H9 (cell line): ENCODE measurements around the gene APOA1. TPM values are rescaled to one million over a fixed set of nuclear protein-coding genes. Genes with fewer than 3 reads are reported as not detected.

ENCODE experiments used
- DNase-seq: peaks from one replicate; pipeline ENCODE4 v3.0.0-alpha.2; 2017
- H2AFZ ChIP-seq: one replicate; pipeline ENCODE4 v1.6.1; 2013; ENCODE audit warnings: mild to moderate bottlenecking, low read length, control low read depth, moderate library complexity
- H2AK5ac ChIP-seq: 2 replicates; pipeline ENCODE4 v1.6.1; 2013; ENCODE audit warnings: low read length, control low read depth, mixed read lengths; ENCODE audit not compliant: insufficient read length
- H2BK120ac ChIP-seq: one replicate; pipeline ENCODE4 v1.6.1; 2013; ENCODE audit warnings: low read depth, mild to moderate bottlenecking, low read length, control low read depth, inconsistent platforms; ENCODE audit not compliant: poor library complexity, severe bottlenecking
- H2BK12ac ChIP-seq: 2 replicates; pipeline ENCODE4 v1.6.1; 2013; ENCODE audit warnings: low read length, control low read depth, mixed read lengths, low read depth; ENCODE audit not compliant: insufficient read length
- H2BK15ac ChIP-seq: 2 replicates; pipeline ENCODE4 v1.6.1; 2013; ENCODE audit warnings: low read depth, low read length, control low read depth
- H2BK20ac ChIP-seq: one replicate; pipeline ENCODE4 v1.6.1; 2013; ENCODE audit warnings: low read depth, mild to moderate bottlenecking, low read length, control low read depth, inconsistent platforms; ENCODE audit not compliant: poor library complexity, severe bottlenecking
- H2BK5ac ChIP-seq: 2 replicates; pipeline ENCODE4 v1.6.1; 2013; ENCODE audit warnings: low read length, control low read depth, mixed read lengths; ENCODE audit not compliant: insufficient read length
- H3K14ac ChIP-seq: 2 replicates; pipeline ENCODE4 v1.6.1; 2013; ENCODE audit warnings: low read length, control low read depth; ENCODE audit not compliant: insufficient read depth
- H3K18ac ChIP-seq: 2 replicates; pipeline ENCODE4 v1.6.1; 2013; ENCODE audit warnings: low read depth, mild to moderate bottlenecking, mixed read lengths, low read length, control low read depth; ENCODE audit not compliant: insufficient read length
- H3K23ac ChIP-seq: 2 replicates; pipeline ENCODE4 v1.6.1; 2013; ENCODE audit warnings: low read length, control low read depth, mixed read lengths, low read depth; ENCODE audit not compliant: insufficient read length
- H3K23me2 ChIP-seq: 2 replicates; pipeline ENCODE4 v1.6.1; 2013; ENCODE audit warnings: low read depth, mild to moderate bottlenecking, mixed read lengths, low read length, control low read depth; ENCODE audit not compliant: insufficient read length, poor library complexity, severe bottlenecking
- H3K27ac ChIP-seq: 2 replicates; pipeline ENCODE4 v1.5.1; 2013; ENCODE audit warnings: low read length, control low read depth, mixed read lengths, low read depth; ENCODE audit not compliant: insufficient read length
- H3K27me3 ChIP-seq: 2 replicates; pipeline ENCODE4 v1.6.1; 2013; ENCODE audit warnings: low read length, control low read depth, inconsistent platforms; ENCODE audit not compliant: insufficient read depth
- H3K4ac ChIP-seq: 2 replicates; pipeline ENCODE4 v1.6.1; 2013; ENCODE audit warnings: low read depth, mild to moderate bottlenecking, control low read depth, inconsistent platforms, low read length, moderate library complexity
- H3K4me1 ChIP-seq: 2 replicates; pipeline ENCODE4 v1.6.1; 2013; ENCODE audit warnings: low read length, control low read depth, inconsistent platforms; ENCODE audit not compliant: insufficient read depth
- H3K4me2 ChIP-seq: 2 replicates; pipeline ENCODE4 v1.6.1; 2013; ENCODE audit warnings: low read length, control low read depth, mixed read lengths; ENCODE audit not compliant: insufficient read length, insufficient read depth
- H3K56ac ChIP-seq: 2 replicates; pipeline ENCODE4 v1.6.1; 2013; ENCODE audit warnings: low read depth, mild to moderate bottlenecking, mixed read lengths, low read length, control low read depth; ENCODE audit not compliant: insufficient read length
- H3K79me1 ChIP-seq: 2 replicates; pipeline ENCODE4 v1.6.1; 2013; ENCODE audit warnings: low read depth, mild to moderate bottlenecking, moderate library complexity, low read length, control low read depth, inconsistent platforms; ENCODE audit not compliant: insufficient read depth, poor library complexity, severe bottlenecking
- H3K79me2 ChIP-seq: 2 replicates; pipeline ENCODE4 v1.6.1; 2013; ENCODE audit warnings: low read length, control low read depth, inconsistent platforms; ENCODE audit not compliant: insufficient read depth
- H3K9ac ChIP-seq: 2 replicates; pipeline ENCODE4 v1.6.1; 2013; ENCODE audit warnings: low read length, control low read depth, mixed read lengths; ENCODE audit not compliant: insufficient read length; ENCODE audit errors: extremely low read depth
- H3K9me3 ChIP-seq: one replicate; pipeline ENCODE4 v1.6.1; 2013; ENCODE audit warnings: low read depth, low read length, inconsistent platforms; ENCODE audit not compliant: control insufficient read depth
- H3T11ph ChIP-seq: one replicate; pipeline ENCODE4 v1.6.1; 2013; ENCODE audit warnings: mild to moderate bottlenecking, low read length, control low read depth, inconsistent platforms
- H4K20me1 ChIP-seq: one replicate; pipeline ENCODE4 v1.6.1; 2013; ENCODE audit not compliant: control insufficient read depth, insufficient read length, insufficient read depth
- H4K5ac ChIP-seq: 2 replicates; pipeline ENCODE4 v1.6.1; 2013; ENCODE audit warnings: low read depth, mild to moderate bottlenecking, mixed read lengths, low read length, control low read depth; ENCODE audit not compliant: insufficient read length
- H4K8ac ChIP-seq: replicated peaks from 2 replicates; pipeline ENCODE4 v1.6.1; 2013; ENCODE audit warnings: low read length, control low read depth, mixed read lengths, low read depth; ENCODE audit not compliant: insufficient read length
- H4K91ac ChIP-seq: 2 replicates; pipeline ENCODE4 v1.6.1; 2013; ENCODE audit warnings: low read depth, mild to moderate bottlenecking, moderate library complexity, mixed read lengths, low read length, control low read depth; ENCODE audit not compliant: insufficient read length
- H3K27ac Mint-ChIP-seq, 3 experiments: 2 replicates in 2 of 3; 3 replicates in 1 of 3; pipeline ENCODE4 v1.8.0; 2020 to 2021; ENCODE audit warnings: mixed read lengths in 3 of 3, mild to moderate bottlenecking in 1 of 3, moderate library complexity in 1 of 3
- H3K27me3 Mint-ChIP-seq: 2 replicates; pipeline ENCODE4 v1.8.0; 2021; ENCODE audit warnings: low read depth, mild to moderate bottlenecking, moderate library complexity, mixed read lengths
- H3K36me3 Mint-ChIP-seq, 3 experiments: 2 replicates in 2 of 3; 3 replicates in 1 of 3; pipeline ENCODE4 v1.8.0; 2020 to 2021; ENCODE audit warnings: low read depth in 3 of 3, mixed read lengths in 3 of 3; ENCODE audit not compliant: insufficient read depth in 1 of 3
- H3K4me1 Mint-ChIP-seq, 2 experiments: 2 replicates each; pipeline ENCODE4 v1.8.0; 2020; ENCODE audit warnings: mixed read lengths in 2 of 2
- H3K4me3 Mint-ChIP-seq, 2 experiments: 2 replicates in 1 of 2; 3 replicates in 1 of 2; pipeline ENCODE4 v1.8.0; 2020 to 2021; ENCODE audit warnings: mild to moderate bottlenecking in 2 of 2, mixed read lengths in 2 of 2, moderate library complexity in 1 of 2
- H3K9me3 Mint-ChIP-seq, 2 experiments: 2 replicates in 1 of 2; 3 replicates in 1 of 2; pipeline ENCODE4 v1.8.0; 2020; ENCODE audit warnings: mild to moderate bottlenecking in 2 of 2, mixed read lengths in 2 of 2, moderate library complexity in 1 of 2
- CTCF ChIP-seq: fragments of 200-600 bp; sonication (generic); conservative IDR thresholded peaks from 3 replicates; pipeline ENCODE4 v1.8.0; 2021; ENCODE audit warnings: antibody characterized with exemption, mild to moderate bottlenecking
- WGBS: extraction: QIAGEN DNeasy Blood & Tissue Kit; methylation state at CpG from one replicate; pipeline ENCODE4 v1.1.7; 2013; ENCODE audit warnings: missing lambda C conversion rate, low lambda C conversion rate, mixed read lengths; ENCODE audit not compliant: insufficient read length; ENCODE audit errors: extremely low coverage; 5-methylcytosine and 5-hydroxymethylcytosine counted together
- total RNA-seq: library from RNA; stranded (reverse); gene quantifications from 2 replicates; pipeline ENCODE4 v1.2.1, GENCODE V29; 2021

Gene APOA1
- total RNA-seq, 1 experiment from 2014 or later, result 0.68 TPM

GRCh38 chr11:116879800-116880625 is 42.6 kb upstream of the APOA1 start:
- Histone ChIP-seq H2BK120ac (no peak overlapping the region), H2AFZ (no peak overlapping the region), H2BK12ac (no peak overlapping the region), H3K14ac (no peak overlapping the region), H3K4me2 (no peak overlapping the region), H4K5ac (no peak overlapping the region), H2BK20ac (no peak overlapping the region), H3K79me1 (no peaks in the 10 kb centered on the region), H4K91ac (no peak overlapping the region), H3K4me1 (no peaks in the 10 kb centered on the region), H4K8ac (no peak overlapping the region), H3T11ph (no peak overlapping the region), H3K79me2 (no peaks in the 10 kb centered on the region), H3K4ac (no peak overlapping the region), H2AK5ac (no peak overlapping the region), H2BK5ac (no peak overlapping the region), H2BK15ac (no peak overlapping the region), H3K9ac (no peak overlapping the region), H3K56ac (no peak overlapping the region), H4K20me1 (no peaks in the 10 kb centered on the region), H3K27me3 (no peaks in the 10 kb centered on the region), H3K23me2 (no peaks in the 10 kb centered on the region), H3K18ac (no peak overlapping the region), H3K9me3 (no peaks in the 10 kb centered on the region), H3K27ac (no peak overlapping the region), H3K23ac (no peak overlapping the region)
- no CpG with 5 or more reads among the region's 5 CpGs for WGBS
- 0 out of 4 replicates have a peak, but pooled peaks cover 0 to 4% of the 10 kb centered on the region in 2 experiments for H3K4me1 Mint-ChIP-seq
- no peak overlapping the region for H3K4me3 Mint-ChIP-seq
- no peak overlapping the region; a peak in 1 of 7 replicates for H3K27ac Mint-ChIP-seq
- peaks cover 1 to 18% (median 5%) of the 10 kb centered on the region in 3 experiments for H3K36me3 Mint-ChIP-seq
- no peaks in the 10 kb centered on the region for H3K9me3 Mint-ChIP-seq
- TF ChIP-seq CTCF, result peak; percentile 79
- H3K27me3 Mint-ChIP-seq, result no peaks in the 10 kb centered on the region
- no peak for DNase-seq
